ENCODE data around the gene HHIPL1.

DNA sequence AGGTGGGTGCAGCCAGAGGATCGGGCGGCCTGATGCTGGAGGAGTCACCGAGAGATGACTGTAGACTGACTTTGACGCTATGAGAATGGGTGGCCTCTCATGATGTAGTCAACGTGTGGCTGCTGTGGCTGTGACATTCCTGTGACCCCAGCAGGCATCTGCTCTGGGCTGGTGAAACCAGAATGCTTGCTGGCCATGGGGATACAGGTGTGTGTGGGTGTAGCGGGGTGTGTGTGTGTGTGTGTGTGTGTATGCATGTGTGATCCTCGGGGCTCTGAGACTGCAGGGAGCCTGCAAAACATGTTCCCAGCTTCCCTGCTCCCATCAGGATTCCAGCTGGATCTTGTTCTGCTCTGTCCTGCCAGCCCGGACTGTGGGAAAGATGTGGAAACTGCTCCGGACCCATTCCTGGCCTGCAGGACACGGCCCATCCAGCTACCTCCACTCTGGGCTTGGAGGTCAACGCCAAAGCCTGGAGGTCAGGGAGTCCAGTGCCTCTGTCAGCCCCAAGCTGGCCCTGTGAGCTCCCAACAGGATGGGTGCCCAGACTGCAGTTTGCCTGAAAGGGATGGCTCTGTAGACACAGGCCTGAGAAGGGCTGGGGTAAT is 18.8 kb upstream of the HHIPL1 start:
- TF ChIP-seq, protein P1, sequence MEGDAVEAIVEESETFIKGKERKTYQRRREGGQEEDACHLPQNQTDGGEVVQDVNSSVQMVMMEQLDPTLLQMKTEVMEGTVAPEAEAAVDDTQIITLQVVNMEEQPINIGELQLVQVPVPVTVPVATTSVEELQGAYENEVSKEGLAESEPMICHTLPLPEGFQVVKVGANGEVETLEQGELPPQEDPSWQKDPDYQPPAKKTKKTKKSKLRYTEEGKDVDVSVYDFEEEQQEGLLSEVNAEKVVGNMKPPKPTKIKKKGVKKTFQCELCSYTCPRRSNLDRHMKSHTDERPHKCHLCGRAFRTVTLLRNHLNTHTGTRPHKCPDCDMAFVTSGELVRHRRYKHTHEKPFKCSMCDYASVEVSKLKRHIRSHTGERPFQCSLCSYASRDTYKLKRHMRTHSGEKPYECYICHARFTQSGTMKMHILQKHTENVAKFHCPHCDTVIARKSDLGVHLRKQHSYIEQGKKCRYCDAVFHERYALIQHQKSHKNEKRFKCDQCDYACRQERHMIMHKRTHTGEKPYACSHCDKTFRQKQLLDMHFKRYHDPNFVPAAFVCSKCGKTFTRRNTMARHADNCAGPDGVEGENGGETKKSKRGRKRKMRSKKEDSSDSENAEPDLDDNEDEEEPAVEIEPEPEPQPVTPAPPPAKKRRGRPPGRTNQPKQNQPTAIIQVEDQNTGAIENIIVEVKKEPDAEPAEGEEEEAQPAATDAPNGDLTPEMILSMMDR (IDR thresholded peaks at IDR 0.05) = no peak
- TF ChIP-seq ZFX (IDR thresholded peaks at IDR 0.05; ENCODE audit: borderline replicate concordance) = no peak
